HL-60 (cell line): ENCODE data around the gene ACTR8.

ENCODE experiments used
- DNase-seq, 2 experiments: peaks; one replicate each; pipeline ENCODE4 v3.0.0-alpha.2; 2010 to 2020; ENCODE audit warnings: low read depth in 1 of 2, low spot score in 1 of 2
- H3K27ac ChIP-seq: fragments of 250-450 bp; sonication (Bioruptor Pico); replicated peaks from 2 replicates; pipeline ENCODE4 v1.5.1; 2020; ENCODE audit warnings: mild to moderate bottlenecking, moderate library complexity
- H3K27me3 ChIP-seq: fragments of 250-450 bp; sonication (Bioruptor Pico); 2 replicates; pipeline ENCODE4 v1.5.1; 2021; ENCODE audit warnings: mild to moderate bottlenecking, moderate library complexity; ENCODE audit not compliant: insufficient read depth, poor library complexity, severe bottlenecking
- H3K4me3 ChIP-seq: replicated peaks from 2 replicates; pipeline ENCODE4 v1.5.1; 2011; ENCODE audit warnings: mild to moderate bottlenecking, control low read depth, low read length; ENCODE audit not compliant: insufficient read depth
- GABPA ChIP-seq: IDR thresholded peaks from 2 replicates; pipeline ENCODE4 v1.6.1; 2012; ENCODE audit warnings: low read depth
- POLR2AphosphoS5 ChIP-seq: IDR thresholded peaks from 2 replicates; pipeline ENCODE4 v1.6.1; 2012; ENCODE audit warnings: low read depth
- SPI1 ChIP-seq: IDR thresholded peaks from 2 replicates; pipeline ENCODE4 v1.6.1; 2012; ENCODE audit warnings: low read depth, mild to moderate bottlenecking, borderline replicate concordance
- TF ChIP-seq, protein P1 (sequence below): IDR thresholded peaks from one replicate; pipeline ENCODE4 v1.5.1; 2011; ENCODE audit warnings: low read length, control low read depth, inconsistent platforms; ENCODE audit not compliant: insufficient read depth
- TF ChIP-seq, protein P2 (sequence below): IDR thresholded peaks from 2 replicates; pipeline ENCODE4 v1.6.1; 2012; ENCODE audit warnings: low read depth; ENCODE audit not compliant: insufficient replicate concordance

ACTR8 gene

GRCh38 chr3:53880396-53881345 lies 1.3 kb downstream of the ACTR8 start:
- Histone ChIP-seq H3K27ac (peak overlapping the region; percentile 88), H3K4me3 (peak overlapping the region; percentile 83), H3K27me3 (no peaks in the 10 kb centered on the region)
- no peak for TF ChIP-seq POLR2AphosphoS5
- DNase-seq = no peak

DNA sequence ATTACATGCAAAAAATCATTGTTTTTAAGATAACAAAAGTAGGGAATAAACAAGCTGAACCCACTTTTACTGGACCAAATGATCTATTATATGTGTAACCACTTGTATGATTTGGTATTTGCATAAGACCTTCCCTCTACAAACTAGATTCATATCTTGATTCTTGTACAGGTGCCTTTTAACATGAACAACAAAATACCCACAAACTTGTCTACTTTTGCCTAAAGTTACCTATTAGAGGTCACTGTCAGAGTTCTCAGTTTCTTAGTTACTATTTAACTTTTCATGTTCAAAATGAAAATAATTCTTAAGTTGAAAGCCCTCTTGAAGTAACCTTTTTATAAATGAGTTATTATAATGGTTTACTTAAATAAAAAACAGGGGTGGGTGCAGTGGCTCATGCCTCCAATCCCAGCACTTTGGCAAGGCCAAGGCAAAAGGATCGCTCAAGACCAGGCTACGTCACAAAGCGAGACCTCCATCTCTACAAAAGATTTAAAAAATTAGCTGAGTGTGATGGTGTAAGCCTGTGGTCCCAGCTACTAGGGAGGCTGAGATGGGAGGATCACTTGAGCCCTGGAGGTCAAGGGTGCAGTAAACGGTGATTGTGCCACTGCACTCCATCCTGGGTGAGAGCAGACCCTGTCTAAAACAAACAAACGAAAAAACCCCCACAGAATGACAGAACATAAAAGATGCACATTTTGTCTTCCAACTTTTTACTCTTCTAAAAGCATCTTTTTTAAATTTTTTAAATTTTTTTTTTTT lies 16.0 kb downstream of the ACTR8 start:
- Histone ChIP-seq H3K4me3 (no peak overlapping the region), H3K27me3 (no peaks in the 10 kb centered on the region), H3K27ac (no peak overlapping the region)
- TF ChIP-seq GABPA (no peak), POLR2AphosphoS5 (no peak), SPI1 (no peak)
- TF ChIP-seq, protein P1, sequence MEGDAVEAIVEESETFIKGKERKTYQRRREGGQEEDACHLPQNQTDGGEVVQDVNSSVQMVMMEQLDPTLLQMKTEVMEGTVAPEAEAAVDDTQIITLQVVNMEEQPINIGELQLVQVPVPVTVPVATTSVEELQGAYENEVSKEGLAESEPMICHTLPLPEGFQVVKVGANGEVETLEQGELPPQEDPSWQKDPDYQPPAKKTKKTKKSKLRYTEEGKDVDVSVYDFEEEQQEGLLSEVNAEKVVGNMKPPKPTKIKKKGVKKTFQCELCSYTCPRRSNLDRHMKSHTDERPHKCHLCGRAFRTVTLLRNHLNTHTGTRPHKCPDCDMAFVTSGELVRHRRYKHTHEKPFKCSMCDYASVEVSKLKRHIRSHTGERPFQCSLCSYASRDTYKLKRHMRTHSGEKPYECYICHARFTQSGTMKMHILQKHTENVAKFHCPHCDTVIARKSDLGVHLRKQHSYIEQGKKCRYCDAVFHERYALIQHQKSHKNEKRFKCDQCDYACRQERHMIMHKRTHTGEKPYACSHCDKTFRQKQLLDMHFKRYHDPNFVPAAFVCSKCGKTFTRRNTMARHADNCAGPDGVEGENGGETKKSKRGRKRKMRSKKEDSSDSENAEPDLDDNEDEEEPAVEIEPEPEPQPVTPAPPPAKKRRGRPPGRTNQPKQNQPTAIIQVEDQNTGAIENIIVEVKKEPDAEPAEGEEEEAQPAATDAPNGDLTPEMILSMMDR = no peak
- TF ChIP-seq, protein P2, sequence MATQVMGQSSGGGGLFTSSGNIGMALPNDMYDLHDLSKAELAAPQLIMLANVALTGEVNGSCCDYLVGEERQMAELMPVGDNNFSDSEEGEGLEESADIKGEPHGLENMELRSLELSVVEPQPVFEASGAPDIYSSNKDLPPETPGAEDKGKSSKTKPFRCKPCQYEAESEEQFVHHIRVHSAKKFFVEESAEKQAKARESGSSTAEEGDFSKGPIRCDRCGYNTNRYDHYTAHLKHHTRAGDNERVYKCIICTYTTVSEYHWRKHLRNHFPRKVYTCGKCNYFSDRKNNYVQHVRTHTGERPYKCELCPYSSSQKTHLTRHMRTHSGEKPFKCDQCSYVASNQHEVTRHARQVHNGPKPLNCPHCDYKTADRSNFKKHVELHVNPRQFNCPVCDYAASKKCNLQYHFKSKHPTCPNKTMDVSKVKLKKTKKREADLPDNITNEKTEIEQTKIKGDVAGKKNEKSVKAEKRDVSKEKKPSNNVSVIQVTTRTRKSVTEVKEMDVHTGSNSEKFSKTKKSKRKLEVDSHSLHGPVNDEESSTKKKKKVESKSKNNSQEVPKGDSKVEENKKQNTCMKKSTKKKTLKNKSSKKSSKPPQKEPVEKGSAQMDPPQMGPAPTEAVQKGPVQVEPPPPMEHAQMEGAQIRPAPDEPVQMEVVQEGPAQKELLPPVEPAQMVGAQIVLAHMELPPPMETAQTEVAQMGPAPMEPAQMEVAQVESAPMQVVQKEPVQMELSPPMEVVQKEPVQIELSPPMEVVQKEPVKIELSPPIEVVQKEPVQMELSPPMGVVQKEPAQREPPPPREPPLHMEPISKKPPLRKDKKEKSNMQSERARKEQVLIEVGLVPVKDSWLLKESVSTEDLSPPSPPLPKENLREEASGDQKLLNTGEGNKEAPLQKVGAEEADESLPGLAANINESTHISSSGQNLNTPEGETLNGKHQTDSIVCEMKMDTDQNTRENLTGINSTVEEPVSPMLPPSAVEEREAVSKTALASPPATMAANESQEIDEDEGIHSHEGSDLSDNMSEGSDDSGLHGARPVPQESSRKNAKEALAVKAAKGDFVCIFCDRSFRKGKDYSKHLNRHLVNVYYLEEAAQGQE = no peak
- no peak for DNase-seq

GRCh38 chr3:53863145-53863544 lies 18.8 kb downstream of the ACTR8 start:
- no peak for DNase-seq
- Histone ChIP-seq H3K27me3 (no peaks in the 10 kb centered on the region), H3K27ac (no peak overlapping the region), H3K4me3 (no peak overlapping the region)
- TF ChIP-seq, protein P2 = no peak
- TF ChIP-seq, protein P1 = no peak
- TF ChIP-seq SPI1 = no peak
- TF ChIP-seq POLR2AphosphoS5 = no peak
- TF ChIP-seq GABPA = no peak

- Histone ChIP-seq H3K27me3 (no peaks in the 10 kb centered on the region), H3K4me3 (no peak overlapping the region), H3K27ac (no peak overlapping the region)
- TF ChIP-seq, protein P2 = no peak
- TF ChIP-seq POLR2AphosphoS5 (no peak), SPI1 (no peak), GABPA (no peak)
- TF ChIP-seq, protein P1 = no peak
- DNase-seq = no peak
These were observed 19.7 kb downstream of the ACTR8 start for GRCh38 chr3:53862241-53862640.
